Subcutaneous adipose tissue (tissue), 4 donors: ENCODE data around the gene GNAO1. TPM values are rescaled to one million over a fixed set of nuclear protein-coding genes. Genes with fewer than 3 reads are reported as not detected.

Source experiments
- total RNA-seq, 4 donors: library from RNA; depleted of rRNA; stranded (reverse); fragments of >200 nt; gene quantifications; one replicate each; pipeline ENCODE4 v1.1.0, GENCODE V29; 2016
- TF ChIP-seq, protein P1 (sequence below): fragments of 450-650 bp; IDR thresholded peaks from one replicate; pipeline ENCODE4 v1.5.1; 2016; ENCODE audit warnings: low read depth, mild to moderate bottlenecking, control low read depth, antibody characterized with exemption, moderate library complexity

The GNAO1 gene
- 1 to 10 TPM in 1 of 4 donors, under 1 TPM in 3; 0.44 to 1.6 (median 0.63) TPM for total RNA-seq

DNA sequence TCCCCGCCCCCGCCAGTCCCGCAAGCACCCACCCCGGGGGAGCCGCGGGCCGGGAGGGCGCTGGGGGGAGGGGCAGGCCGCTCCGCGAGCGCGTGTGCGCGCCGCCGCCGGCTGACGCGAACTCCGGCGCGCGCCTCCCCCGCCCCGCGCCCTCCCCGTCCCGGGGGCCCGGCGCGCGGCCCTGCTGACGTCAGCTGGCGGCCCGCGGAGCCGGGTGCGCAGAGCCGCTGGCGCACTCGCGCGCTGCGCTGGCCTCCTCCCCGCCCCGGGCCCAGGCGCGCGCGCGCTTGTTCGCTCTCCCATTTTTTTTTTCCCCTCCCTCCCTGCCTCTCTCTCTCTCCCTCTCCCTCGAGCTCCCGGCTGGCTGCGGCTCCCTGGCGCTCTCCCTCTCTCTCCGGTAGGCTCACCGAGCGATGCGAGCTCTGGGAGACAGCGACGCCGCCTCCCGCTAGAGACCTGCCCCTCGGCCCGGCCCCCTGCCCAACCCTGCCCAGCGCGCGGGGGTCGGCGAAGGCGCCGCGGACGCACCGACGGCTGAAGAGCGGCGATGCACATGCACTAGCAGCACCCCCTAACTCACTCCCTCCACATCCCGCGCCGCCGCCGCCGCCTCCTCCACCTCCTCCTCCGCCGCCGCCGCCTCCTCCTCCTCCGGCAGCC is at the start of gene GNAO1:
Gene GNAO1, plus strand, starts transcription at position 334 of the 660 bp plus-strand sequence. CDS start 747 bp downstream, outside the sequence.
- TF ChIP-seq, protein P1, sequence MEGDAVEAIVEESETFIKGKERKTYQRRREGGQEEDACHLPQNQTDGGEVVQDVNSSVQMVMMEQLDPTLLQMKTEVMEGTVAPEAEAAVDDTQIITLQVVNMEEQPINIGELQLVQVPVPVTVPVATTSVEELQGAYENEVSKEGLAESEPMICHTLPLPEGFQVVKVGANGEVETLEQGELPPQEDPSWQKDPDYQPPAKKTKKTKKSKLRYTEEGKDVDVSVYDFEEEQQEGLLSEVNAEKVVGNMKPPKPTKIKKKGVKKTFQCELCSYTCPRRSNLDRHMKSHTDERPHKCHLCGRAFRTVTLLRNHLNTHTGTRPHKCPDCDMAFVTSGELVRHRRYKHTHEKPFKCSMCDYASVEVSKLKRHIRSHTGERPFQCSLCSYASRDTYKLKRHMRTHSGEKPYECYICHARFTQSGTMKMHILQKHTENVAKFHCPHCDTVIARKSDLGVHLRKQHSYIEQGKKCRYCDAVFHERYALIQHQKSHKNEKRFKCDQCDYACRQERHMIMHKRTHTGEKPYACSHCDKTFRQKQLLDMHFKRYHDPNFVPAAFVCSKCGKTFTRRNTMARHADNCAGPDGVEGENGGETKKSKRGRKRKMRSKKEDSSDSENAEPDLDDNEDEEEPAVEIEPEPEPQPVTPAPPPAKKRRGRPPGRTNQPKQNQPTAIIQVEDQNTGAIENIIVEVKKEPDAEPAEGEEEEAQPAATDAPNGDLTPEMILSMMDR = no peak

DNA sequence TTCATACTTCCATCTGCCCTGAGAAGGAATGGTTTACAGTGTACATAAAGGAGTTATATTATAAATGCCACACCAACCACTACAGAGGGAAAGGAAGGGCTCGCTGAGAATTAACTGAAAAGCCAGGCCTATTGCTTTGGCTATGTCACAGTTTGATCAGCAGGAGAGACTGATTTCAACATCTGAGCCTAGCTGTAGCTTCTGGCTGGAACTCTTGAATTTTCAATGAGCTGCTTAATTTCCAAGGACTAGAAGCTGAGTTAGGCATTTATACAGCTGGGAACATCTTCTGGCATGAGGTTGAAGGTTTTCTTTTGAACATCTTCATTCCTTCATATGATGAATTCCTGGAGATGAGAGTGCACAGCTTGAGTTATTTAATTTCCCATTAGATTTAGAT is 47.6 kb upstream of the GNAO1 start:
- TF ChIP-seq, protein P1 = no peak

DNA sequence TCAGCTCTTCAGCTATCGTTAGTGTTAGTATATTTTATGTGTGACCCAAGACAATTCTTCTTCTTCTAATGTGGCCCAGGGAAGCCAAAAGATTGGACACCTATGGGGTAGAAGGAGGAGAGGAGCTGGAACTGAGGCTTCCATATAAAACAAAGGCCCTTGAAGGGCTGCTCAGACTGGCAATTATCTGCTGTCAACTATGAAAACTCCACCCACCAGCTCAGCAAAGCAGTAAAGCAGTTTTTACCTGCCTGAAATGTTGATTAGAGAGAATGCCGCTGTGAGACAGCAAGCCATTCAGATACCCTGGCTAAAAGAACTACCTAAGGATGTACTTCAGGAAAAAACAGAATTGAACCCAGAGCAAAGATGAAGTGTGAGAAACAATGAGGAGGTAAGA is 45.9 kb upstream of the GNAO1 start:
- TF ChIP-seq, protein P1 = no peak

DNA sequence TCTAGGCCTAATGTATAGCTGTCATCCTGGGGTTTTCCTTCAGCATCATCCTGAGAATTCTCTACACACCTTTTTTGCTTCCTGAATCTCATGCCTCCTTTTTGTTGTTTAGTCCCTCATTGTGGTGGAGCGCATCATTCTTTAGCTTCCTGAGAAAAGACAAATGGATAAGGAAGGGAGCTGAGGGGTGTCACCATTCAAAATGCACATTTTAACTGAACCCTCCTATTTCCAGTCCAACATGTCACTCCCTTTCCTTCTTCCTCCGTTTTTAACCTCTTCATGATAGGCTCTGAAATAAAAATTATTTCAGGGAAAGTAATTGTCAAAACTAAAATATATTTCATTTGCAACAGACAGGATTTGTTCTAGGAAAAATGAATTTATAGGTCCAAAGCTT is 39.7 kb upstream of the GNAO1 start:
- TF ChIP-seq, protein P1 = no peak

DNA sequence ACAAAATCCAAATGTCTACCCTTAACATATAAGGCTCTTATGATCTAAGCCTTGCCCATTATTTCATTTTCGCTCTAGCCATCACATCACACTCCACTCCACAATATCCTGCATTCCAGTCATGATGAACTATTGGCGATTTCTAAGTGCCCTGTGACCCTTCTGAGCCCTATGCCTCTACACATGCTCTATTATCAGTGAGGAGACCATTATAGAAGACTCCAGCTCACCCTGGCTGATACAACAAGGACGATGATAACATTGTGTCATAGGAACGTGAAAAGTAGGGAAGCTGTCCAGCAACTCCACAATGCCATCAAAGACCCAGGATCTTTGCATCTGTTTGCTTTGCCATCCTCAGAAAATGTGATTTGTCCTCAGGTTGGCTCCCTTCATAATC is 29.6 kb upstream of the GNAO1 start:
- TF ChIP-seq, protein P1 = no peak

DNA sequence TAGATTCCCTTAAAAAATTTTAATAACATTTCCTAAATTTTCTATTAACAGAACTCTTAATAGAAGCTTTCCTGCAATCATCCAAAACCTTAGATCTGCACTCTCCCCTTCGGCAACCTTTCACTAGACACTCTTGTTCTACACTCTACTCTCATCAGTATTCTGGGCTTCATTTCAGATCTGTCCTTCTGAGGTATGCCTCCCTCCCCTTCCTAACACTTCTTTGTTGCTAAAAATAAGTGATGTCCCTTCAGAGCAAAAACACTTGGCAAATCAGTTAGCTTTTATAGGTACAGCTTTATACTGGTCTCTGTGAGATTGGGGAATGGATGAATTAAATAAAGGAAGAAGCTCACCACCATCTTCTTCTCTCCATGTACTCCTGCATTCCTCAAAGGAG is 28.2 kb upstream of the GNAO1 start:
- TF ChIP-seq, protein P1 = no peak

DNA sequence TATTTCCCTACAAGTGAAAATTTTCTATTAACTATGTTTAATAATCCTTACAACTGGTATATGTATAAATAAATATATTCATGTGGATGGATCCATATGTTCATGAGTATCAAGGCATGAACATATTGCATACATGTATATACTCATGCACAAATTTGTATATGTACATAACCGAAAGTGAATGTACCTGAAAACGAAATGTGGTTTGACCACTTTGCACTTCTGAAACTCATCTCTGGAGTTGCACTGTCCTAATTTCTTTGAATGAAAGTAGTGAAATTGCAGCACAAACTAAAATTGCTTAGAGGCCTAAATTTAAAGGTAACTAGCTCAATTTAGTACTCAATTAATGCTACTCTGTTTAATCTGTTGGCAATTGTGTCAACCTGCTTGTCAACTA is 27.4 kb upstream of the GNAO1 start:
- TF ChIP-seq, protein P1 = no peak
